ENCODE results near the gene SLIT3.

DNA sequence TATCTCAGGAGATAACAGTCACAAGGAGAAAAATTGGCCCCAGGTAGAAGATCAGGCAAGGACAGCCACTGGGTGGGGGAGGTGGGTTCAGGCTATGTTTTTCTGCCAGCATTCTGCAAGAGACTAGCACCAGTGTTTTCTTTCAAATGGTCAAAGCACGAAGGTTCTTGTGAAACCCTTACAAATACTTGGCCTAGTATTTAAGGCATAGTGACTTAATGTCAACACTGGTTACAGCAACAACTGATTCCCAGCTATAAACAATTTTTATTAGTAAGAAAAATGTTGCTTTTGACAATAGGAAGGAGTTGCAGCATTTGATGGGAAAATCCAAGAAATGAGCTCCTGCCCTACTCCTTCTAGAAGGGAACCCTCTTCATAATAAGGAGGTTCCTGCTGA lies 349.6 kb downstream of the SLIT3 start:
- TF ChIP-seq, protein P1, sequence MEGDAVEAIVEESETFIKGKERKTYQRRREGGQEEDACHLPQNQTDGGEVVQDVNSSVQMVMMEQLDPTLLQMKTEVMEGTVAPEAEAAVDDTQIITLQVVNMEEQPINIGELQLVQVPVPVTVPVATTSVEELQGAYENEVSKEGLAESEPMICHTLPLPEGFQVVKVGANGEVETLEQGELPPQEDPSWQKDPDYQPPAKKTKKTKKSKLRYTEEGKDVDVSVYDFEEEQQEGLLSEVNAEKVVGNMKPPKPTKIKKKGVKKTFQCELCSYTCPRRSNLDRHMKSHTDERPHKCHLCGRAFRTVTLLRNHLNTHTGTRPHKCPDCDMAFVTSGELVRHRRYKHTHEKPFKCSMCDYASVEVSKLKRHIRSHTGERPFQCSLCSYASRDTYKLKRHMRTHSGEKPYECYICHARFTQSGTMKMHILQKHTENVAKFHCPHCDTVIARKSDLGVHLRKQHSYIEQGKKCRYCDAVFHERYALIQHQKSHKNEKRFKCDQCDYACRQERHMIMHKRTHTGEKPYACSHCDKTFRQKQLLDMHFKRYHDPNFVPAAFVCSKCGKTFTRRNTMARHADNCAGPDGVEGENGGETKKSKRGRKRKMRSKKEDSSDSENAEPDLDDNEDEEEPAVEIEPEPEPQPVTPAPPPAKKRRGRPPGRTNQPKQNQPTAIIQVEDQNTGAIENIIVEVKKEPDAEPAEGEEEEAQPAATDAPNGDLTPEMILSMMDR (IDR thresholded peaks at IDR 0.05): no peak
- TF ChIP-seq POLR2A (IDR thresholded peaks at IDR 0.05): no peak
